ENCODE data around the gene GNAS. TPM values are rescaled to one million over a fixed set of nuclear protein-coding genes. Genes with fewer than 3 reads are reported as not detected.

The GNAS gene
- total and polyA plus RNA-seq, 10 donors = 722 to 854 (median 770) TPM

DNA sequence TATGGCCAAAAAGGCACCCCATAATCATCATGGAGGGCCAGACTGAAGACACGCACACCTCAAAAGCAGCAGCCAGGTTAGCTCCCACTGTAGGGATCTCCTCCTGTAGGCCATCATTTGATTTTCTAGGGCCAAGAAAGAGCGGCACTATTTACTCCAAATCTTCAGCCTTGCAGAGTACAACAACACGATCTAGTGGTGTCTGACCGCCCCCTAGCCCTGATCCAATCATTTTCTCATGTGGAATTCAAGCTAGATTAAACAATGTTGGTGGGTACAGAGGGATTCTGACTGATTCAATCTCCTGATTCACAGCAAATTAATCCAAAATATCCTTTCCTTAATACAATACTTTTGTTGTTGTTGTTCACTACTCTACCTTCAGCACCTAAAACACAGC is 14.3 kb upstream of the GNAS start:
- H3K27me3 ChIP-seq (replicated peaks in 1 of 7) = peaks cover 2 to 82% (median 35%) of the 10 kb centered on the region in 7 donors
- 73 to 83% (median 75%) methylated on average over 4 of the region's 4 CpGs for WGBS, 5 donors
- H3K9me3 ChIP-seq = no peaks in the 10 kb centered on the region
- no peak for DNase-seq
- no peak overlapping the region for H3K4me3 ChIP-seq
- TF ChIP-seq POLR2AphosphoS5 (IDR thresholded peaks at IDR 0.05) (no peak), POLR2A (IDR thresholded peaks at IDR 0.05) (no peak)
- TF ChIP-seq, protein P1, sequence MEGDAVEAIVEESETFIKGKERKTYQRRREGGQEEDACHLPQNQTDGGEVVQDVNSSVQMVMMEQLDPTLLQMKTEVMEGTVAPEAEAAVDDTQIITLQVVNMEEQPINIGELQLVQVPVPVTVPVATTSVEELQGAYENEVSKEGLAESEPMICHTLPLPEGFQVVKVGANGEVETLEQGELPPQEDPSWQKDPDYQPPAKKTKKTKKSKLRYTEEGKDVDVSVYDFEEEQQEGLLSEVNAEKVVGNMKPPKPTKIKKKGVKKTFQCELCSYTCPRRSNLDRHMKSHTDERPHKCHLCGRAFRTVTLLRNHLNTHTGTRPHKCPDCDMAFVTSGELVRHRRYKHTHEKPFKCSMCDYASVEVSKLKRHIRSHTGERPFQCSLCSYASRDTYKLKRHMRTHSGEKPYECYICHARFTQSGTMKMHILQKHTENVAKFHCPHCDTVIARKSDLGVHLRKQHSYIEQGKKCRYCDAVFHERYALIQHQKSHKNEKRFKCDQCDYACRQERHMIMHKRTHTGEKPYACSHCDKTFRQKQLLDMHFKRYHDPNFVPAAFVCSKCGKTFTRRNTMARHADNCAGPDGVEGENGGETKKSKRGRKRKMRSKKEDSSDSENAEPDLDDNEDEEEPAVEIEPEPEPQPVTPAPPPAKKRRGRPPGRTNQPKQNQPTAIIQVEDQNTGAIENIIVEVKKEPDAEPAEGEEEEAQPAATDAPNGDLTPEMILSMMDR (IDR thresholded peaks at IDR 0.05 in 8 of 11, conservative IDR thresholded peaks at IDR 0.05 in 3 of 11) = no peak
- no peak overlapping the region for H3K27ac ChIP-seq
- intact Hi-C loops (cut with DNase I; ENCODE audit: low total_unique reads) = no loop called here
- peaks cover 0 to 14% (median 10%) of the 10 kb centered on the region in 6 donors for H3K4me1 ChIP-seq
- no peaks in the 10 kb centered on the region for H3K36me3 ChIP-seq

DNA sequence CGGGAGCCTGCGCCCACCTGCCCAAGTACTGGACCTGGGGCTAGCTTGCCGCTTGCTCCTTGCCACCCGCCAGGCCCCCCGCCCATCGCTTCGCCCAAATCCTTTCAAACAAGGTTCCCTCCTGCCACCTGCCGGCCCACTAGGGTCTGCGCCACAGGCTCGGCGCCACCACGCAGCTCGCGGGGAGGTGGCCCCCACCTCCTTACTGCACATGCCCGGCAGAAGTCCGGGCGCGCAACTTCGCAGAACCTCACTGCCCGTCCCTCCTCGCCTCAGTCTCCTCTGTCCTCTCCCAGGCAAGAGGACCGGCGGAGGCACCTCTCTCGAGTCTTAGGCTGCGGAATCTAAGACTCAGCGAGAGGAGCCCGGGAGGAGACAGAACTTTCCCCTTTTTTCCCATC is 13.0 kb upstream of the GNAS start:
- peaks cover 0 to 14% (median 10%) of the 10 kb centered on the region in 6 donors for H3K4me1 ChIP-seq
- no peak overlapping the region for H3K27ac ChIP-seq
- 45 to 70% (median 53%) methylated on average over 26 to 27 of the region's 27 CpGs for WGBS, 5 donors
- H3K36me3 ChIP-seq = no peaks in the 10 kb centered on the region
- H3K4me3 ChIP-seq = peak overlapping the region in 1 of 8 donors; percentile 47
- peaks cover 2 to 87% (median 35%) of the 10 kb centered on the region in 7 donors for H3K27me3 ChIP-seq (replicated peaks in 1 of 7)
- DNase-seq = peak; percentile 77
- no peaks in the 10 kb centered on the region for H3K9me3 ChIP-seq
- no peak for TF ChIP-seq POLR2A (IDR thresholded peaks at IDR 0.05)
- TF ChIP-seq, protein P1 (IDR thresholded peaks at IDR 0.05 in 8 of 11, conservative IDR thresholded peaks at IDR 0.05 in 3 of 11) = peak in 7 of 11 experiments; percentile 25 to 60 (median 45)
- peak in 1 of 3 donors; percentile 16 for TF ChIP-seq POLR2AphosphoS5 (IDR thresholded peaks at IDR 0.05)
- intact Hi-C loops (cut with DNase I; ENCODE audit: low total_unique reads) = no loop called here

DNA sequence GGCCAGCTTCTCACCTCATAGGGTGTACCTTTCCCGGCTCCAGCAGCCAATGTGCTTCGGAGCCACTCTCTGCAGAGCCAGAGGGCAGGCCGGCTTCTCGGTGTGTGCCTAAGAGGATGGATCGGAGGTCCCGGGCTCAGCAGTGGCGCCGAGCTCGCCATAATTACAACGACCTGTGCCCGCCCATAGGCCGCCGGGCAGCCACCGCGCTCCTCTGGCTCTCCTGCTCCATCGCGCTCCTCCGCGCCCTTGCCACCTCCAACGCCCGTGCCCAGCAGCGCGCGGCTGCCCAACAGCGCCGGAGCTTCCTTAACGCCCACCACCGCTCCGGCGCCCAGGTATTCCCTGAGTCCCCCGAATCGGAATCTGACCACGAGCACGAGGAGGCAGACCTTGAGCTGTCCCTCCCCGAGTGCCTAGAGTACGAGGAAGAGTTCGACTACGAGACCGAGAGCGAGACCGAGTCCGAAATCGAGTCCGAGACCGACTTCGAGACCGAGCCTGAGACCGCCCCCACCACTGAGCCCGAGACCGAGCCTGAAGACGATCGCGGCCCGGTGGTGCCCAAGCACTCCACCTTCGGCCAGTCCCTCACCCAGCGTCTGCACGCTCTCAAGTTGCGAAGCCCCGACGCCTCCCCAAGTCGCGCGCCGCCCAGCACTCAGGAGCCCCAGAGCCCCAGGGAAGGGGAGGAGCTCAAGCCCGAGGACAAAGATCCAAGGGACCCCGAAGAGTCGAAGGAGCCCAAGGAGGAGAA is 12.3 kb upstream of the GNAS start:
- no peak for DNase-seq
- Histone ChIP-seq H3K4me1 (peaks cover 0 to 14% (median 10%) of the 10 kb centered on the region in 6 donors), H3K27ac (no peak overlapping the region), H3K9me3 (no peaks in the 10 kb centered on the region), H3K4me3 (peak overlapping the region in 1 of 8 donors; percentile 47), H3K36me3 (no peaks in the 10 kb centered on the region), H3K27me3 (replicated peaks in 1 of 7) (peaks cover 2 to 87% (median 35%) of the 10 kb centered on the region in 7 donors)
- WGBS, 5 donors = 48 to 82% (median 57%) methylated on average over 60 to 67 of the region's 67 CpGs
- intact Hi-C loops (cut with DNase I; ENCODE audit: low total_unique reads) = no loop called here
- TF ChIP-seq, protein P1 (IDR thresholded peaks at IDR 0.05 in 8 of 11, conservative IDR thresholded peaks at IDR 0.05 in 3 of 11) = no peak
- TF ChIP-seq POLR2A (IDR thresholded peaks at IDR 0.05) (no peak), POLR2AphosphoS5 (IDR thresholded peaks at IDR 0.05) (no peak)

DNA sequence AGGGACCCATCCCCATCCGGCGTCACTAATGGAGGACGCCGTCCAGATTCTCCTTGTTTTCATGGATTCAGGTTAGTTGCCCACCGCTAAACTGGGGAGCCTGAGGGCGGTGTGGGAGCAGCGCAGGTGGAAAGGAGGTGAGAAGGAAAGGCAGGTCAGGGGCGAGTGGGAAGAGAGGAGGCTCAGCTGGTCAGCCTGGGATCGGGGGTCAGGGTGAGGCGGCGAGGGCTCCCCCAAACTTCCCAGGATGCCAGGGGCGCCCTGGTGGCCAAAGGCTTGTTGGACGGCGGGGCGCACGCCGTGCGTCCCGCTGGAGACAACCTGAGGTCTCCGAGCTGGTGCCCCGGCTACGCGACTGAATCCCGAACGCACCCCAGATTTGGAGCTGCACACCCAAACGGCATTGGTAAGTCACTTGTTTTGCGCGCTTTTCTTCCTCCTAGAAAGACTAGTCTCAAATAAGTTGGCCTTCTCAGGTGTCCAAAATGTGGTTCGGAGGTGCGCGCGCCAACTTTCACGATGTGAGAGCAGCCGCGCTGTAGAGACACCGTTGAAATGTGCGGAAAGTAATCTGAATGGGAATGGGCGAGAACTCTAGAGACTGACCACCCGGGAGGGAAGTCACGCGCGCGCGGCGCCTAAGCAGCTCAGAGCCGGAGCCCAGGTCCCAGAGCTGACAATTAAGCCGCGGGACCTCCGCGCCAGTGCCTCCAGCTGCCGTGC is 11.5 kb upstream of the GNAS start:
- Histone ChIP-seq H3K27me3 (replicated peaks in 1 of 7) (peaks cover 2 to 90% (median 35%) of the 10 kb centered on the region in 7 donors), H3K4me1 (peaks cover 0 to 14% (median 10%) of the 10 kb centered on the region in 6 donors), H3K36me3 (no peaks in the 10 kb centered on the region), H3K27ac (no peak overlapping the region), H3K9me3 (no peaks in the 10 kb centered on the region), H3K4me3 (no peak overlapping the region)
- no peak for DNase-seq
- intact Hi-C loops (cut with DNase I; ENCODE audit: low total_unique reads) = no loop called here
- WGBS, 5 donors = 52 to 72% (median 60%) methylated on average over 45 to 51 of the region's 51 CpGs
- TF ChIP-seq POLR2A (IDR thresholded peaks at IDR 0.05) (no peak), POLR2AphosphoS5 (IDR thresholded peaks at IDR 0.05) (no peak)
- TF ChIP-seq, protein P1 (IDR thresholded peaks at IDR 0.05 in 8 of 11, conservative IDR thresholded peaks at IDR 0.05 in 3 of 11) = no peak
